Right ventricle myocardium inferior (tissue), 1 donor: Measurements from ENCODE around the gene MT1B. TPM values are rescaled to one million over a fixed set of nuclear protein-coding genes. Genes with fewer than 3 reads are reported as not detected.
A peak's percentile ranks its signal among the peaks of the same experiment; 100 is the strongest.
"Not testable (repeated sequence)": the region's sequence is repeated elsewhere in the genome, so short reads cannot be mapped to it uniquely, and the experiment has no call there.

ENCODE experiments used
- ATAC-seq: fragments of 200-7000 bp; cut with Tn5 transposase; one replicate; pipeline ENCODE4 v1.9.1; 2020; ENCODE audit warnings: mild to moderate bottlenecking, moderate library complexity
- DNase-seq: peaks from one replicate; pipeline ENCODE4 v3.0.0; 2021; ENCODE audit errors: missing footprints
- intact Hi-C: fragments of 100-400 bp; cut with DNase I; formaldehyde crosslinking; loops from one replicate; pipeline ENCODE4 v1.11.0; 2022
- total RNA-seq: library from RNA; stranded (reverse); fragmentation: NEBNext Ultra II Directional; extraction: Animal tissue kit (Norgen Biotek cat#: 25700); gene quantifications from one replicate; pipeline ENCODE4 v1.2.1, GENCODE V29; 2021
- donor health status: DM: no; HTN: yes; CAD: no; lungs with severe emphysema.

Gene MT1B
- total RNA-seq, 1 donor from 2014 or later: not detected

DNA sequence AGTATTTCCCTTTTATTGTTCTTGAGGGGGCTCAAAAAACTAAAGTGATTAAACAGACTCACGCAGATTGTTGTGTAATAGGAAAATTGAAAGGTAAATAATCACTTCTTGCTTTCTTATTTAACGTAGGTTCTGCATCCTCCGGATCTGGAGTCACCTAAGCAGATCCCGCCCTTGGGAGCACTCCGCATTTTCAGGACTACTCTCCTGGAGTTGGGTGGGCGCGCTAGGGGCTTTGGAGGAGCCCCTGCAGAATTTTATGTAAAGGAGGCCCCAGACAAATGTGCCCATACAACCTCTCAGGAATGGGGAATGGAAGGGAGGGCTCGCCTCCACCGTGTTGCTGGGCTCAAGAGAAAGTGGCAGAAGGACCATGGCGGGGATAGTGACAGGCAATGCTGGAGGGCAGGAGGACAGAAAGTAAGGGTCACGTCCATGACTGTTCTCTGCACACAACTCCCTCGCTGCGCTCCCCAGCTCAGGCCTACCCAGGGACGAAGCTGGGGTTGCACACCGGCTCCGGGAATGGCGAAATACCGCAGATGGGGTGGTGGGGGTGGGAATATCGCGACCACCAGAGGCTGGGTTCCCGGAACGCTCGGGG, 35.0 kb upstream of the MT1B start:
- ATAC-seq (peak; percentile 11), DNase-seq (no peak)
- intact Hi-C loops: loop anchor here (1.0 kb wide), 1 partner anchor 8 kb away; the partner anchor contains the start of gene MT2A

GRCh38 chr16:56617212-56618085, 34.2 kb upstream of the MT1B start:
- peak; percentile 94 for ATAC-seq
- peak; percentile 90 for DNase-seq
- intact Hi-C loops: loop anchor here (1.0 kb wide), 1 partner anchor 9 kb away; the partner anchor contains the start of gene MT2A

DNA sequence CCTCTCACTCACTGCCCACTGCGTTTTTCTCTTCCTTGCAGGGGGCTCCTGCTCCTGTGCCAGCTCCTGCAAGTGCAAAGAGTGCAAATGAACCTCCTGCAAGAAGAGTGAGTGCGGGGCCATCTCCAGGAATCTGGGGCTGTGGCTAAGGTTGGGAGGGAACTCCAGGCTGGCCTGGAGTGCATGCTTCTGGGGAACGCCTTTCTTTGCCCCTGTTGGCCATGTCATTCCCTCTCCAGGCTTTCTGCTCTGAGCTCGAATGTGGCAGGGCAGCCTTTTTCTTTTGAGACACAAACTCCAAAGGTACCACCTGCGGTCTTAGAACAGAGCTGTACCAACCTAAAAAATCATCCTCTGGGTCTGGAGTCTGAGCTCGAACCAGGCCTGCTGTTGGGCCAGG, 33.5 kb upstream of the MT1B start:
- intact Hi-C loops: no loop called here
- ATAC-seq (no peak), DNase-seq (no peak)

- intact Hi-C loops: no loop called here
- ATAC-seq (no peak), DNase-seq (no peak)
These were observed 31.3 kb upstream of the MT1B start for GRCh38 chr16:56620339-56620897.

DNA sequence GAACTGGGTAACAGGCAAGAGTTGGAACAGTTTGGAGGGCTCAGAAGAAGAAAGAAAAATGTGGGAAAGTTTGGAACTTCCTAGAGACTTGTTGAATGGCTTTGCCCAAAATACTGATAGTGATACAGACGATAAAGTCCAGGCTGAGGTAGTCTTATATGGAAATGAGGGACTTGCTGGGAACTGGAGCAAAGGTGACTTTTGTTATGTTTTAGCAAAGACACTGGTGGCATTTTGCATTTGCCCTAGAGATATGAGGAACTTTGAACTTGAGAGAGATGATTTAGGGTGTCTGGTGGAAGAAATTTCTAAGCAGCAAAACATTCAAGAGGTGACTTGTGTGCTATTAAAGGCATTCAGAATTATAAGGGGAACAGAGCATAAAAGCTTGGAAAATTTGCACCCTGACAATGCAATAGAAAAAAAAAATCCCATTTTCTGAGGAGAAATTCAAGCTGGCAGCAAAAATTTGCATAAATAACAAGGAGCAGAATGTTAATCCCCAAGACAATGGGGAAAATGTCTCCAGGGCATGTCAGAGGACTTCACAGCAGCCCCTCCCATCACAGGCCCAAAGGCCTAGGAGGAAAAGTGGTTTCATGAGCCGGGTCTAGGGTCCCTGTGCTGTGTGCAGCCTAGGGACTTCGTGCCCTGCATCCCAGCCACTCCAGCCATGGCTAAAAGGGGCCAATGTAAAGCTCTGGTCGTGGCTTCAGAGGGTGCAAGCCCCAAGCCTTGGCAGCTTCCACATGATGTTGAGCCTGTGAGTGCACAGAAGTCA, 29.8 kb upstream of the MT1B start:
- ATAC-seq, intact Hi-C loops, DNase-seq: not testable (repeated sequence)

DNA sequence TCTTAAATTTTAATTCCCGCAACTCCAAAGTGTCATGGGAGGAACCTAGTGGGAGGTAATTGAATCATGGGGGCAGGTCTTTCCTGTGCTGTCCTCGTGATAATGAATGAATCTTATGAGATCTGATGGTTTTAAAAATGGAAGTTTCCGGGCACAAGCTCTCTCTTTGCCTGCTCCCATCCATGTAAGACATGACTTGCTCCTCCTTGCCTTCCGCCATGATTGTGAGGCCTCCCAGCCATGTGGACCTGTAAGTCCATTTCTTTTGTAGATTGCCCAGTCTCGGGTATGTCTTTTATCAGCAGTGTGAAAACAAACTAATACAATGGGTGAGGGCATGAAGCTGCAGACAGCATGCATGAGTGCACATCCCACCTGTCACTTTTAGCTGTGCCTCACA, 28.5 kb upstream of the MT1B start:
- intact Hi-C loops, DNase-seq, ATAC-seq: not testable (repeated sequence)

GRCh38 chr16:56623637-56624036, 28.0 kb upstream of the MT1B start:
- intact Hi-C loops: no loop called here
- no peak for ATAC-seq
- DNase-seq: no peak

DNA sequence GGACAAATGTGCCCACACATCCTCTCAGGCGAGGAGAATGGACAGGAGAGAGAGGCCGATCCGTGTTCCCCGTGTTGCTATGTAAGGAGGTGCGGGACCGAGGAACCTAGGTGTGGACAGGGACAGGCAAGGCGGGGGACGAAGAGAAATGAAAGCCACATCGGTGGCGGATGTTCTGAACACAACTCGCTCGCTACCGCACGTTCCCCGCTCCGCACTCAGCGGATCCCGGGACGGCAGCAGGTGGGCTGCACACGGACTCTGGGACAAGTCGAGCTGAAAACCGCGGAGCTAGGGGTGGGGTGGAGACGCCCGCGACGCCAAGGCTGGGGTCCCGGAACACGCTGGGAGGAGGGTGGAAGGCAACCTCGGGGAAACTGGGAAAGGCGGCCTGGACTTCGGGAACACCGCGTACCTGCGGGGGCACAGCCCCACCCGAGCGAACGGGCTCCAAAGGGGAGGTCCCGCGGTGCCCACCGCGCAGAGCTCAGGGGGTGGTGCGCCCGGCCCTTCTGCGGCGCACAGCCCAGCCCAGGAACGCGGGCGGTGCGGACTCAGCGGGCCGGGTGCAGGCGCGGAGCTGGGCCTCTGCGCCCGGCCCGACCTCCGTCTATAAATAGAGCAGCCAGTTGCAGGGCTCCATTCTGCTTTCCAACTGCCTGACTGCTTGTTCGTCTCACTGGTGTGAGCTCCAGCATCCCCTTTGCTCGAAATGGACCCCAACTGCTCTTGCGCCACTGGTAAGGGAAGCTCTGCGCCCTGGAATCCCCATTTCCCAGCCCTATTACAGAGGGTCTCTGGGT, 26.3 kb upstream of the MT1B start, which contains the start of gene MT1E:
TSS of gene MT1E (plus strand) at position 642 of the 803 bp plus-strand sequence. CDS start at position 713, 71 bp downstream.
- peak; percentile 96 for ATAC-seq
- peak; percentile 91 for DNase-seq
- intact Hi-C loops: loop anchor here (1.0 kb wide), 1 partner anchor 14 kb away; no protein-coding TSS in a partner anchor

GRCh38 chr16:56625943-56626654, 25.6 kb upstream of the MT1B start:
- DNase-seq: peak; percentile 80
- intact Hi-C loops: loop anchor here (1.0 kb wide), 2 partner anchors 15 to 18 kb away; partner anchors contain the start of gene MT2A

DNA sequence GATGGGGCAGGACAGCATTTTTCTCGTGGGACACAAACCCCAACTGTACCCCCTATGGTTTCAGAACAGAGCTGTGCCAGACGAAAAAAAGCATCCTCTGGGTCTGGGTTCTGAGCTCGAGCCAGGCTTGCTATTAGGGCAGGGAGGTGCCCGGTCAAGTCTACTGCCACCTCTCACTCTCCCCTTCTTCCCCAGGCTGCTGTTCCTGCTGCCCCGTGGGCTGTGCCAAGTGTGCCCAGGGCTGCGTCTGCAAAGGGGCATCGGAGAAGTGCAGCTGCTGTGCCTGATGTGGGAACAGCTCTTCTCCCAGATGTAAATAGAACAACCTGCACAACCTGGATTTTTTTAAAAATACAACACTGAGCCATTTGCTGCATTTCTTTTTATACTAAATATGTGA, 25.0 kb upstream of the MT1B start:
- ATAC-seq: no peak
- intact Hi-C loops: loop anchor here (1.0 kb wide), 1 partner anchor 18 kb away; the partner anchor contains the start of gene MT2A
- DNase-seq: no peak

More at GRCh38 chr16:56625943-56626654, 25.6 kb upstream of the MT1B start:
- ATAC-seq: peak; percentile 78

GRCh38 chr16:56628486-56629350, 23.0 kb upstream of the MT1B start:
- intact Hi-C loops: no loop called here
- ATAC-seq (no peak), DNase-seq (no peak)

- ATAC-seq (no peak), DNase-seq (no peak)
- intact Hi-C loops: no loop called here
These were observed 22.2 kb upstream of the MT1B start for GRCh38 chr16:56629531-56629930.

- intact Hi-C loops: no loop called here
- ATAC-seq (no peak), DNase-seq (no peak)
These were observed 21.6 kb upstream of the MT1B start for GRCh38 chr16:56630134-56630533.

GRCh38 chr16:56631197-56631596, 20.5 kb upstream of the MT1B start:
- DNase-seq: peak; percentile 34
- no peak for ATAC-seq
- intact Hi-C loops: no loop called here

DNA sequence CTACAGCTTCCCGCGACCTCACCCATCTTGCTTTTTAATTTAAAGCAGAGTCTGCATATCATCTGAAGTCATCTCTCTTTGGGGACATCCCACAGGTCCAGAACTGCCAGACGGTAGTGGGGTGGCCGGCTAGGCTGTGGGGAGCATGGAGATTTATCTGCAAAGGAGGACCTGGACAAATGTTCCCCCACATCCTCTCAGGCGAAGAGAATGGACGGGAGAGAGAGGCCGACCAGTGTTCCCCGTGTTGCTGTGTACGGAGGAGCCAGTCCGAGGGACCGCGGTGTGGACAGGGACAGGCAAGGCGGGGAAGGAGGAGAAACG, 19.9 kb upstream of the MT1B start:
- no peak for DNase-seq
- intact Hi-C loops: loop anchor here (2.0 kb wide), 1 partner anchor 25 kb away; no protein-coding TSS in a partner anchor
- ATAC-seq: no peak

DNA sequence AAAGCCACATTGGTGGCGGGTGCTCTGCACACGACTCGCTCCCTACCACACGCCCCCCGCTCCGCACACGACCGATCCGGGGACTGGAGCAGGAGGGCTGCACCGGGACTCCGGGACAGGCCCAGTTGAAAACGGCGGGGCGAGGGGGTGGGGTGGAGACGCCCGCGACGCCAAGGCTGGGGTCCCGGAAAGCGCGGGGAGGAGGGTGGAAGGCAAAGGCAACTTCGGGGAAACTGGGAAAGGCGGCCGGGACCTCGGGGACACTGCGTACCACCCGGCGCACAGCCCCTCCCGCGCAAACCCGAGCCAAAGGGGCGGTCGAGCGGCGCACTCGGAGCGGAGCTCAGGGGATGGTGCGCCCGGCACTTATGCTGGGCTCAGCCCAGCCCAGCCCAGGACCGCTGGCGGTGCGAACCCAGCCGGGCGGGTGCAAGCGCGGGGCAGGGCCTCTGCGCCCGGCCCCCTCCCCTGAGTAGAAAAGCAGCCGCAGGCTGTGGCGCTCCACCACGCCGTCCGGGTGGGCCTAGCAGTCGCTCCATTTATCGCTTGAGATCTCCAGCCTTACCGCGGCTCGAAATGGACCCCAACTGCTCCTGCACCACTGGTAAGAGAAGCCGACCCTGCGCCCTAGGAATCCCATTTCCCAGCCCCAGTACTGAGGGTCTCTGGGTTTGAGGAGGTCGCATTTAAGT, 19.4 kb upstream of the MT1B start, which contains the start of gene MT1M:
TSS of gene MT1M (plus strand) at position 504 of the 692 bp plus-strand sequence. CDS start at position 577, 73 bp downstream.
- DNase-seq (peak; percentile 86), ATAC-seq (peak; percentile 90)
- intact Hi-C loops: loop anchor here (2.0 kb wide), 1 partner anchor 26 kb away; no protein-coding TSS in a partner anchor
